ENCODE results near the gene FBF1. TPM values are rescaled to one million over a fixed set of nuclear protein-coding genes. Genes with fewer than 3 reads are reported as not detected.

The FBF1 gene
- total RNA-seq, 1 experiment from 2014 or later: 8.3 TPM

DNA sequence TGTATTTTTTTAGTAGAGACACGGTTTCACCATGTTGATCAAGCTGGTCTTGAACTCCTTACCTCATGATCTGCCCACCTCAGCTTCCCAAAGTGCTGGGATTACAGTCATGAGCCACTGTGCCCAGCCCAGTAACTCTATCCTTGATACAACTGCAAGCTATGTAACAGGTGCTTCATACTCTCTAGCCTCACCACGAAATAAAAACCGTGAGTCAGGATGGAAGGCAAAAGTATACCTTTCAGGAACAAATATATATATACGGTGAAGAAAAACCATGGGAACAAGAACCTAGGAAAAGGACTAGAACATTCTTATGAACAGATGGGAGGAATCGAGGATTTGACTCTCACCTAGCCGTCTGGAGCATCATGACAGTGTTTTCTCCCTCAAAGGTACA, 9.6 kb upstream of the FBF1 start:
- Histone ChIP-seq H2BK12ac (ENCODE audit: insufficient read length, low read depth, low read length) (no peak overlapping the region), H4K5ac (ENCODE audit: insufficient read length, low read depth, low read length) (no peak overlapping the region), H3K18ac (ENCODE audit: insufficient read length, low read depth, low read length) (no peak overlapping the region), H3K4me2 (ENCODE audit: insufficient read depth, insufficient read length, low read length) (no peak overlapping the region), H2BK5ac (ENCODE audit: insufficient read length, low read length) (no peak overlapping the region), H2BK15ac (ENCODE audit: low read depth, low read length) (no peak overlapping the region), H3K4ac (ENCODE audit: low read depth, low read length) (no peak overlapping the region), H3K56ac (ENCODE audit: insufficient read length, low read depth, low read length) (no peak overlapping the region), H4K91ac (ENCODE audit: insufficient read length, low read depth, low read length) (no peak overlapping the region), H2AK5ac (ENCODE audit: insufficient read length, low read length) (no peak overlapping the region), H3K23ac (ENCODE audit: insufficient read length, low read depth, low read length) (no peak overlapping the region), H2BK120ac (ENCODE audit: low read depth, low read length, poor library complexity, severe bottlenecking) (no peak overlapping the region), H3K9ac (ENCODE audit: extremely low read depth, insufficient read length, low read length) (no peak overlapping the region), H4K20me1 (ENCODE audit: control insufficient read depth, insufficient read depth, insufficient read length) (no peaks in the 10 kb centered on the region), H3K27ac (ENCODE audit: insufficient read length, low read depth, low read length) (no peak overlapping the region), H3K27me3 (ENCODE audit: insufficient read depth, low read length) (no peaks in the 10 kb centered on the region), H3K79me1 (ENCODE audit: insufficient read depth, low read depth, low read length, poor library complexity, severe bottlenecking) (peaks cover 2% of the 10 kb centered on the region), H3K79me2 (ENCODE audit: insufficient read depth, low read length) (no peaks in the 10 kb centered on the region), H3K14ac (ENCODE audit: insufficient read depth, low read length) (no peak overlapping the region), H3T11ph (ENCODE audit: low read length) (no peak overlapping the region), H2AFZ (ENCODE audit: low read length) (no peak overlapping the region), H2BK20ac (ENCODE audit: low read depth, low read length, poor library complexity, severe bottlenecking) (no peak overlapping the region), H4K8ac (replicated peaks; ENCODE audit: insufficient read length, low read depth, low read length) (no peak overlapping the region), H3K9me3 (ENCODE audit: control insufficient read depth, low read depth, low read length) (no peaks in the 10 kb centered on the region), H3K4me1 (ENCODE audit: insufficient read depth, low read length) (no peaks in the 10 kb centered on the region), H3K23me2 (ENCODE audit: insufficient read length, low read depth, low read length, poor library complexity, severe bottlenecking) (no peaks in the 10 kb centered on the region)
- Mint-ChIP-seq H3K36me3 (ENCODE audit: insufficient read depth in 1 of 3, low read depth in 3 of 3) (peaks cover 20 to 76% (median 54%) of the 10 kb centered on the region in 3 experiments; a peak in 6 of 7 replicates), H3K27me3 (ENCODE audit: low read depth) (no peaks in the 10 kb centered on the region), H3K27ac (no peak overlapping the region), H3K4me1 (peaks cover 0 to 5% of the 10 kb centered on the region in 2 experiments; a peak in 2 of 4 replicates), H3K9me3 (no peaks in the 10 kb centered on the region), H3K4me3 (no peak overlapping the region)
- TF ChIP-seq, protein P1, sequence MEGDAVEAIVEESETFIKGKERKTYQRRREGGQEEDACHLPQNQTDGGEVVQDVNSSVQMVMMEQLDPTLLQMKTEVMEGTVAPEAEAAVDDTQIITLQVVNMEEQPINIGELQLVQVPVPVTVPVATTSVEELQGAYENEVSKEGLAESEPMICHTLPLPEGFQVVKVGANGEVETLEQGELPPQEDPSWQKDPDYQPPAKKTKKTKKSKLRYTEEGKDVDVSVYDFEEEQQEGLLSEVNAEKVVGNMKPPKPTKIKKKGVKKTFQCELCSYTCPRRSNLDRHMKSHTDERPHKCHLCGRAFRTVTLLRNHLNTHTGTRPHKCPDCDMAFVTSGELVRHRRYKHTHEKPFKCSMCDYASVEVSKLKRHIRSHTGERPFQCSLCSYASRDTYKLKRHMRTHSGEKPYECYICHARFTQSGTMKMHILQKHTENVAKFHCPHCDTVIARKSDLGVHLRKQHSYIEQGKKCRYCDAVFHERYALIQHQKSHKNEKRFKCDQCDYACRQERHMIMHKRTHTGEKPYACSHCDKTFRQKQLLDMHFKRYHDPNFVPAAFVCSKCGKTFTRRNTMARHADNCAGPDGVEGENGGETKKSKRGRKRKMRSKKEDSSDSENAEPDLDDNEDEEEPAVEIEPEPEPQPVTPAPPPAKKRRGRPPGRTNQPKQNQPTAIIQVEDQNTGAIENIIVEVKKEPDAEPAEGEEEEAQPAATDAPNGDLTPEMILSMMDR (conservative IDR thresholded peaks at IDR 0.05): no peak
- no peak for DNase-seq
- no CpG with 5 or more reads among the region's 6 CpGs for WGBS (ENCODE audit: extremely low coverage, insufficient read length, low lambda C conversion rate)

All from H9 (cell line).